Natural killer cell treated with Interleukin-12 subunit alpha and Interleukin-12 subunit beta and Interleukin-15 and Interleukin-18, amount 100 ng/mL, for 72 hours (primary cell): ENCODE measurements around the gene RGS10. TPM values are rescaled to one million over a fixed set of nuclear protein-coding genes. Genes with fewer than 3 reads are reported as not detected.
"Not testable (repeated sequence)": the region's sequence is repeated elsewhere in the genome, so short reads cannot be mapped to it uniquely, and the experiment has no call there.

Source experiments
- ATAC-seq, 2 donors: fragments of 150-1000 bp; cut with Tn5 transposase in 1 of 2; sonication (Bioruptor Pico), chemical (Tn5 transposase) in 1 of 2; 2 replicates each; pipeline ENCODE4 v1.10.0; 2021
- DNase-seq: peaks from one replicate; pipeline ENCODE4 v3.0.0; 2022; ENCODE audit warnings: low spot score
- H3K27ac Mint-ChIP-seq, 2 donors: 1 replicate in 1 of 2; 2 replicates in 1 of 2; pipeline ENCODE4 v1.8.0; 2022; ENCODE audit warnings: mixed read lengths in 2 of 2, mild to moderate bottlenecking in 1 of 2, moderate library complexity in 1 of 2
- H3K27me3 Mint-ChIP-seq, 2 donors: 1 replicate in 1 of 2; 2 replicates in 1 of 2; pipeline ENCODE4 v1.8.0; 2022; ENCODE audit warnings: mixed read lengths in 2 of 2
- H3K36me3 Mint-ChIP-seq: one replicate; pipeline ENCODE4 v1.8.0; 2022; ENCODE audit warnings: mixed read lengths
- H3K4me1 Mint-ChIP-seq, 2 donors: 1 replicate in 1 of 2; 2 replicates in 1 of 2; pipeline ENCODE4 v1.8.0; 2022; ENCODE audit warnings: low read depth in 2 of 2, mixed read lengths in 2 of 2, mild to moderate bottlenecking in 1 of 2
- H3K4me3 Mint-ChIP-seq: one replicate; pipeline ENCODE4 v1.8.0; 2022; ENCODE audit warnings: mixed read lengths
- H3K9me3 Mint-ChIP-seq: 2 replicates; pipeline ENCODE4 v1.8.0; 2022; ENCODE audit warnings: mixed read lengths
- total RNA-seq, 2 donors: library from RNA; stranded (reverse); gene quantifications; one replicate each; pipeline ENCODE4 v1.2.3, GENCODE V29; 2022

RGS10 gene
- total RNA-seq, 2 donors from 2014 or later, result 23.0 to 26.1 TPM

DNA sequence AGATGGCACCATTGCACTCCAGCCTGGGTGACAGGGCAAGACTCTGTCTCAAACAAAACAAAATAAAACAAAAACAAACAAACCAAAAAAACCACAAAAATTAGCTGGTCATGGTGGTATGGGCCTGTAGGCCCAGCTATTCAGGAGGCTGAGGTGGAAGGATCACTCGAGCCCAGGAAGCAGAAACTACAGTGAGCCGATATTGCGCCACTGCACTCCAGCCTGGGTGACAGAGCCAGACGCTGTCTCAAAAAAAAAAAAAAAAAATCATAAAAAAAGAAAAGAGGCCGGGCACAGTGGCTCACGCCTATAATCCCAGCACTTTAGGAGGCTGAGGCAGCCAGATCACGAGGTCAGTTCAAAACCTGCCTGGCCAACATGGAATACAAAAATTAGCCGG is 9.7 kb downstream of the RGS10 start:
- not testable (repeated sequence) for H3K4me3 Mint-ChIP-seq, DNase-seq, H3K27me3 Mint-ChIP-seq, H3K9me3 Mint-ChIP-seq, H3K4me1 Mint-ChIP-seq, ATAC-seq, H3K27ac Mint-ChIP-seq, H3K36me3 Mint-ChIP-seq

DNA sequence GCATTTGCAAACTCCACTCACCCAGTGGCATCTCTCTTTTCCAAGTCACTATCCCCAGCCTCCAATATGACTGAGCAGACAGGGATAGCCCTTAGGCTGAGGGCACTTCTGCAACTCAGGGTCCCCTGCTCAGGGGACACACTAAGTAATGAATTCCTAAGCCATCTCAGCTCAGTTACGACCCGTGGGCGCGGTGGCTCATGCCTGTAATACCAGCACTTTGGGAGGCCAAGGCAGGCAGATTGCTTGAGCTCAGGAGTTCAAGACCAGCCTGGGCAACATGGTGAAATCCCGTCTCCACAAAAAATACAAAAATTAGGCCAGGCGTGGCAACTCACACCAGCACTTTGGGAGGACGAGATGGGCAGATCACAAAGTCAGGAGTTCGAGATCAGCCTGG is 10.3 kb downstream of the RGS10 start:
- ATAC-seq, H3K4me3 Mint-ChIP-seq, H3K9me3 Mint-ChIP-seq, H3K27me3 Mint-ChIP-seq, H3K36me3 Mint-ChIP-seq, H3K27ac Mint-ChIP-seq, DNase-seq, H3K4me1 Mint-ChIP-seq: not testable (repeated sequence)

DNA sequence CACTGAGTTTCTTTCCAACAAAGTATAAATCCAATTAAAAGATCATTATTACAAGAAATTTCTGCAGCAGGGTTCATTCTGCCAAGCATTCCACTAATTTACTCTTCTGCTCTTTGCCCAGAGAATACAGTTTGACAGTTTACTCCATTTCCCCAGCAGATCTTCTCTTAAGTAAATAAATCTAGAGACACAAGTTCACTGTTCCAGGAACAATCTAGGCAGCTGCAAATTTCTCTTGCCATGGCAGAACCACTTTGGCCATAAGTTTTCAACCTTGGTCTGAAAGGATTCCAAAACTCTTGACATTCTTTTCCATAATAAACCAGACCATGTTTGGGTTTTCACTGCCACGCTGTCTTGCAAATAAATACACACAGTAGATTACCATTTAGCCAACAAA is 11.5 kb downstream of the RGS10 start:
- H3K27ac Mint-ChIP-seq, result no peak overlapping the region
- no peaks in the 10 kb centered on the region for H3K27me3 Mint-ChIP-seq
- H3K9me3 Mint-ChIP-seq, result no peaks in the 10 kb centered on the region
- DNase-seq, result no peak
- ATAC-seq, result no peak
- H3K4me1 Mint-ChIP-seq, result peaks cover 0 to 2% of the 10 kb centered on the region in 2 donors
- no peaks in the 10 kb centered on the region for H3K36me3 Mint-ChIP-seq
- no peak overlapping the region for H3K4me3 Mint-ChIP-seq

DNA sequence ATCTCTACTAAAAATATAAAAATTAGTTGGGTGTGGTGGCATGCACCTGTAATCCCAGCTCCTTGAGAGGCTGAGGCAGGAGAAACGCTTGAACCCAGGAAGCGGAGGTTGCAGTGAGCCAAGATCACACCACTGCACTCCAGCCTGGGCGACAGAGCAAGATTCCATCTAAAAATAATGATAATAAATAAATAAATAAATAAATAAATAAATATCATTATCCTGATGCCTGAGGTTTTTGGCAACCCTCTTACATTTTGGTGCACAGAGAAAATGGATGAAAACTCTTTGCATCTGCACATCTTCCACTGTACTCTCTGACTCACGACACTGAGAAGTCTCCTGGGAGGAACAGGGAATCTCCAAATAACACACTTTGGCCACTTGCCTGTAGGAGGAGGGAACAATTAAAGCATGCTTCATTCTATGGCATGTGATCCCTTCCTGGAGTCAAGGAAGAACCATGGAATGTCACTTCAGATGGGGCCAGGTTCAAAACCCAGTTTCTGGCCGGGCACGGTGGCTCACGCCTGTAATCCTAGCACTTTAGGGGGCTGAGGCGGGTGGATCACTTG is 13.8 kb downstream of the RGS10 start:
- not testable (repeated sequence) for DNase-seq, H3K27me3 Mint-ChIP-seq, H3K9me3 Mint-ChIP-seq, H3K36me3 Mint-ChIP-seq, H3K4me3 Mint-ChIP-seq, H3K4me1 Mint-ChIP-seq, H3K27ac Mint-ChIP-seq, ATAC-seq

DNA sequence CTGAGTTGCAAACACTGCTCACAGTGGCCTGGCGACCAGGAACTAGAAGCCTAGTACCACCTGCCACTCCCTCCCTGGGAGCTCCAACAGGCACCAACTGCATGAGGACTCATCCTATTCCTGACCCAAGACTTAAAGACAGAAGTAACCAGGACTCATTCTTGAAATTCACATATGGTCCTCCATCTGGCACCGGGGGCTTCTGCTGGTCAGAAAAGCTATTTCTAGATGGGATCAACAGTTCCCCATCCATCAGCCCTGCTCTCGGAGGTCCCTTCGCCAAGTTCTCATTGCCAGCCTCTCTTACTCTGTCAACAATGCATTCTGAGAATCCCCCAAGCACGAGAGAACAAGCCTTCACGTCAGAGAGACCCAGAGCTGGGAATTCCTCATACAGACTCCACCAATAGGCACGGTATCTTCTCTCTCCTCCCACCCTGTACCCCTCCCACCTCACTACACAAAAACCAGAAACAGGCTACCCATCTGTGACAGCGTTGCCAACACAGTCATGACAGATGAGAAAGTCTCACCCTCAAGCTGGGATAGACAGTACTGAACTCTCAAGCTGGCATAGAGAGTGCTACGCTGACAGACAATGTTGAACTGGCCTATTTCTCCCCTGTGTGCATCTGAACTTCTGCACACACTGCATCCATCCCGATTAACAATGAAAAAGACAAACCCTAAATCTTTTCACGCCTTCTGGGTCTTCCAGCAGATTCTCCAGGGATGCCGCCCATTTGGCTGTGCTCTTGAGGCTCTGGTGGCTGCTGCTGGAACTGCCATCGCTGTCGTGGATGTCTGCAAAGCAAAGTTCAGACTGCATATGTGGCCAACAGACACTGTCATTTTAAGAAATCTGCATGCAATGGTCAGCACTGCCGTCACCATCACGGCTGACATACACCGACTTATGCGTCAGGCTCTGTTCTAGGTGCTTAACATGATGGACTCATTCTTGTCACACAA is 15.6 kb downstream of the RGS10 start:
- DNase-seq, result no peak
- Mint-ChIP-seq H3K4me3 (no peak overlapping the region), H3K9me3 (no peaks in the 10 kb centered on the region), H3K27me3 (no peaks in the 10 kb centered on the region), H3K36me3 (no peaks in the 10 kb centered on the region), H3K4me1 (peaks cover 0 to 5% of the 10 kb centered on the region in 2 donors), H3K27ac (no peak overlapping the region)
- no peak for ATAC-seq

DNA sequence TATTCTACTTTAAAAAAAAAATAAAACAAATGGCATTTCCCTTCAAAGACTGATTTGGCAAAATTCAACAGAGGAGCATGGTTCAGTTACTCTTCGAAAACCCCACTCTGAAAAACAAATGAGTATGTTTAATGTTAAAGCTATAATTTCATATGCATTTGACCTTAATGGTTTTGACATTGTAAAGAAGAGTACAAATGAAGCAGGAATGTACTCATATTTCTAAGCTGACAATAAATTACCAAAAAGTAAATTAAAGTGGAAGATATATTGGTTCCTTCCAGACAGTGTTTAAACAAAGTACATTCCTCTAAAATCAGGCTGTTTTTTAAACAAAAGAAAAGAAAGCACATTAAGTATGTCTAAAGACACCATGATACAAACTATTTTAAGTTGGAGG is 16.4 kb downstream of the RGS10 start:
- no peak for ATAC-seq
- Mint-ChIP-seq H3K4me3 (no peak overlapping the region), H3K36me3 (no peaks in the 10 kb centered on the region), H3K4me1 (peaks cover 0 to 5% of the 10 kb centered on the region in 2 donors), H3K27ac (no peak overlapping the region), H3K9me3 (no peaks in the 10 kb centered on the region), H3K27me3 (no peaks in the 10 kb centered on the region)
- DNase-seq, result no peak

DNA sequence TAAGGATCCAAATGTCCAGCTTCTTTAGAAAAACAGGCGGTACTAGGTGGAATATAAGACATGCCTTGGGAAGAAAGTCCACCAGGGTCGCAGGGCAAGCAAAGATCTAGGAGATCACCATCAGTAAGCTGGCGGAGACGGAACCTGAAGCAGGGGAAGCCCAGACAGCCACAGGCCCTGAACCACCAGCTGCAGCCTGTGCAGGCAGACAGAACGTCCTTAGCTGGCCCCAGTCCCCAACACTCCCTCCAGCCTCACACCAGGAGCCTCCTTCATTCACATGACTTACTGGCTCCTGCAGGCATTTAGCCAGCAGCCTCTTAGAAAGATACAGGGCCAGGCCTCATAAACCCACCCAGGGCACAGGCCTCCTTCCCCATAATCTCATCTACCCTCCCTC is 17.4 kb downstream of the RGS10 start:
- no peak for ATAC-seq
- Mint-ChIP-seq H3K9me3 (no peaks in the 10 kb centered on the region), H3K4me1 (peaks cover 0 to 5% of the 10 kb centered on the region in 2 donors), H3K36me3 (no peaks in the 10 kb centered on the region), H3K4me3 (no peak overlapping the region), H3K27ac (no peak overlapping the region), H3K27me3 (no peaks in the 10 kb centered on the region)
- DNase-seq, result no peak

DNA sequence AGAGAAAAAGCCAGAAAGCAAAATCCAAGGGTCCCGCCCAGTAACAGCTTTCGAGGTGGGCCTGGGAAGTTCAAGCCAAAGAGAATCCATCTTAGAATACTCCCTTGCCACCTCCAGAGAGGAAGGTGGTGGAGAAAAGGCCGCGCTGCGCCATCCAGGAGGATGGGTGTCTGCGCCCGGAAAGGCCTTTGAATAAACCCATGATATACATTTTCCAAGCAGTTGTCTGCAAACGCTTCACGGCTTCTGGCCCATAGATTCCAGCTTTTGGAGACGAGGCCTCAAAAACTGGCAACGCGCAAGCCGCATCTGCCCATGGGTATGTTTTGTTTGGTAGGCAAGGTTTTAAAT is 17.8 kb downstream of the RGS10 start:
- Mint-ChIP-seq H3K4me3 (no peak overlapping the region), H3K4me1 (peaks cover 0 to 8% of the 10 kb centered on the region in 2 donors), H3K9me3 (no peaks in the 10 kb centered on the region), H3K27ac (no peak overlapping the region), H3K36me3 (no peaks in the 10 kb centered on the region), H3K27me3 (no peaks in the 10 kb centered on the region)
- ATAC-seq (no peak), DNase-seq (no peak)

DNA sequence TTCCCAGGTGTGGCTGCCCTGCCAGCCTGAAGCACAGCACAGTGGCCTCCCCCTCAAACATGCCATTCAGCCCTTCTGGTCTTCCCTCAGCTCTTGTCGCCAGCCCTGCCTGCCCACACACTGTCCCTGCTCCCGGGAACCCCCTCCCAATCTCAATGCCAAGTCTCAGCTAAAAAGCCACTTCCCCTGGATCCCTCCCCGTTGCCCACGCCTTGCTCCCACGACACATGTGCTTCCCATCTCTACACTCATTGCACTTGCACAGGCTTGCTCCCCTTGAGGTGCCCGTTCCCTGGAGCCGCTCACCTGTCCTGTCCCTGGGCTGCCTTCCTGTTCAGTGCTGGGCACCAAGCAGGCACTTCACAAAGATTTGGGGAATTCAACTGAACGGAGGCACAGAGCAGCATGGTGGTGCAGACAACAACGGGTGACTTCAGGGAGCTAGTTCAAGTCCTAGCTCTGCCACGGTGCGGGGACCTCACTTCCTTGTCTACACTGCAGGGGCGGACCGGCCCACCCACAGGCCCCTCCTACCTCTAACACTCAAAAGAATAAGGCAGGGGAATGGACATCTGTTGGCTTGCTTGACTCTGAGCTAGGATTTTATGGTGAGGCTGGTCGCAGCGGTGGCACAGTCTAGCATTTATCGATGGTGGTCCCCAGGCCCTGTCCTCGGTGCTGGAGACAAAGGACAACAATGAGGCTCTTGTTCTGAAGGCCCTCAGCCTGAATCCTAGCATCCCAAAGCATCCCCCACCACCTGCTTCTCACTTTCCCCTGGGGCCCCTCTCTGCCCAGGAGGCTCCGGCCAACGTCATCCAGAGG is 18.4 kb downstream of the RGS10 start:
- H3K27me3 Mint-ChIP-seq, result no peaks in the 10 kb centered on the region
- H3K36me3 Mint-ChIP-seq, result no peaks in the 10 kb centered on the region
- no peak overlapping the region for H3K4me3 Mint-ChIP-seq
- H3K27ac Mint-ChIP-seq, result no peak overlapping the region
- H3K4me1 Mint-ChIP-seq, result peaks cover under 1 to 9% of the 10 kb centered on the region in 2 donors
- no peak for DNase-seq
- ATAC-seq, result no peak
- H3K9me3 Mint-ChIP-seq, result no peaks in the 10 kb centered on the region

DNA sequence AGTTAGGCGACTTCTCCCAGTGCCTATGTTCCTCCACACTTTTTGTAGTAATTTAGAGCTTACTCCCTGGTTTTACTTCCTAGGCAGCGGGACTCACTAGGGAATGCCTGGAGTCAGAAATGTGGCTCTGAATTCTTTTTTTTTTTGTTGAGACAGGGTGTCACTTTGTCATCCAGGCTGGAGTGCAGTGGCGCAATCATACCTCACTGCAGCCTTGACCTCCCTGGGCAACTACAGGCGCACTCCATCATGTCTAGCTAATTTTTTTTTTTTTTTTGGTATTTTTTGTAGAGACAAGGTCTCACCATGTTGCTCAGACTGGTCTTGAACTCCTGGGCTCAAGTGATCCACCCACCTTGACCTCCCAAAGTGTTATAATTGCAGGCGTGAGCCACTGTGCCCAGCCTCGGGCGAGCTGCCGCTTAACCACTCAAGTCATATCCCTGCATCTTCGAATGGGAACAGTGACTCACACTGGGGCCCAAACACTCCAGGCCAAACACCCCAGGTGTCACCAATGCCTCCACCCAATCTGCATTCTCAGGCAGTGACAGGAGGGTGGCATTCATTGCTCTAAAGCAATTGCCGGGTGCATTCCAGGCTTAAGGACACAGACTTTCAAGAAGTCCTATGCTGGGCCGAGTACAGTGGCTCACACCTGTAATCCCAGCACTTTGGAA is 19.6 kb downstream of the RGS10 start:
- Mint-ChIP-seq H3K9me3 (no peaks in the 10 kb centered on the region), H3K4me1 (peaks cover 10 to 13% of the 10 kb centered on the region in 2 donors), H3K4me3 (no peak overlapping the region), H3K27ac (no peak overlapping the region), H3K27me3 (no peaks in the 10 kb centered on the region), H3K36me3 (no peaks in the 10 kb centered on the region)
- ATAC-seq, result no peak
- DNase-seq, result no peak

DNA sequence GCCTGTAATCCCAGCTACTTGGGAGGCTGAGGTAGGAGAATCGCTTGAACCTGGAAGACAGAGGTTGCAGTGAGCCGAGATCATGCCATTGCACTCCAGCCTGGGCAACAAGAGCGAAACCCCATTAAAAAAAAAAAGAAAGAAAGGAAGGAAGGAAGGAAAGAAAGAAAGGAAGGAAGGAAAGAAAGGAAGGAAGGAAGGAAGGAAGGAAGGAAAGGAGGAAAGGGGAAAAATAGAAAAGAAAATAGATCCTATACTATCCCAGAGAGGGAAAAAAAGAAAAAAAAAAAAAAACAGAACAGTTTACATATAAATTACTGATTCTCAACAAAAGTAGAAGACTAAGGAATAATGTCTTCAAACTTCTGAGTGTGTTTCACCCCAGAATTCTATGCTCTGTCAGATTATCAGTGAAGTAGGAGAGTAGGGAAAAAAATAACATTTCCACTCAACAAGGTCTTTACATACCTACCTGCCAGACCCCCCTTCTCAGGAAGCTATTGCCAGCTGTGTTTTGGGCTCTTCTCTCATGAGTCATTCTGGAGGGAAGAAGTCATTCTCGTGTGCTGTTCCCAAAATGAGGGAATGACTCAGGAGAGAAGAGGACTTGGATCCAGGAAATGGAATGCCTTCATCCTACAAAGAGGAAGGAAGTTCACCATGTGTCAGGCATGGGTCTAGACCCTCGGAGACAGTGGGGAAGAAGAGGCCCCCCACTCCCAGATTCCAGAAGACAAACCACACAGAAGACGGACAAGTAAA is 20.9 kb downstream of the RGS10 start:
- H3K27me3 Mint-ChIP-seq, result no peaks in the 10 kb centered on the region
- H3K27ac Mint-ChIP-seq, result no peak overlapping the region

DNA sequence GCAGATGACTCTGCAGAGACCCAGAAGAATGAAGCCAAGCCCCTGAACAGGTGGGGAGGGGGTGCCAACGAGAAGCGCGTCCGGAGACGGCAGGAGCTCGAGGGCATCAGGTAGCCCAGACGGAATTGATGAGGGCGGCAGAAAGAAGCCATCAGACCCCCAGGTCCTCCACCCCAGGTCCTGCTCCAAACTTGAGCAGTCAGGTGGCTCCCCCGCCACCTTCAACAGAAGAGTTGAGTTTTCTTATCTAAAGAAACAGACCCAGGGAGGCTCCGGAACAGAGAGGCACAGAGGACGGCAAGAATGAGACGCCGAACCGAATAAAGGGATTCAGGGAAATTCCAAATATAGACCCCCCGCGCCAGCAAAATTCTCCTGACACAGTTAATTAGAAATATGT is 22.2 kb downstream of the RGS10 start:
- Mint-ChIP-seq H3K27me3 (no peaks in the 10 kb centered on the region), H3K27ac (no peak overlapping the region), H3K36me3 (no peaks in the 10 kb centered on the region), H3K4me3 (no peak overlapping the region), H3K9me3 (no peaks in the 10 kb centered on the region), H3K4me1 (peaks cover 22 to 29% of the 10 kb centered on the region in 2 donors)
- no peak for ATAC-seq
- no peak for DNase-seq

More for the DNA sequence above, 20.9 kb downstream of the RGS10 start:
- H3K4me3 Mint-ChIP-seq, result no peak overlapping the region
- DNase-seq (no peak), ATAC-seq (no peak)
- H3K36me3 Mint-ChIP-seq, result no peaks in the 10 kb centered on the region
- H3K4me1 Mint-ChIP-seq, result peaks cover 18 to 26% of the 10 kb centered on the region in 2 donors
- H3K9me3 Mint-ChIP-seq, result no peaks in the 10 kb centered on the region

DNA sequence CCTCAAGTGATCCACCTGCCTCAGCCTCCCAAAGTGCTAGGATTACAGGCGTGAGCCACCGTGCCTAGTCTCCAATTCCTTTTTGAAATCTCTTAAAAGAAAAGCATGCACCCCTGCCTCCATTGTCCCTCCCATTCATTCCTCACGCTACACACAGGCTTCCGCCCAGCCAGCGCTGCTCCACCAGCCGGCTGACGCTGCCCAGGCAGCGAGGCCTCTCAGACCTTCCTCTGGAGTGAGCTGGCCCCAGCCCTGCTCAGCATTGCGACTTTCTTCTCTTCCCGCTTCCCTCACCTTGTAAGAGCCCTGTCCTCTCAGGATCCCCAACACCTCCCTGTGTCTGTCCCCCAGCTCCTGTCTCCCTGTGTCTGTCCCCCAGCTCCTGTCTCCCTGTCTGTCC is 23.6 kb downstream of the RGS10 start:
- H3K4me3 Mint-ChIP-seq, result peak overlapping the region; percentile 32
- DNase-seq (no peak), ATAC-seq (no peak)
- H3K9me3 Mint-ChIP-seq, result no peaks in the 10 kb centered on the region
- no peaks in the 10 kb centered on the region for H3K27me3 Mint-ChIP-seq
- H3K27ac Mint-ChIP-seq, result peak overlapping the region in 1 of 2 donors; percentile 78
- H3K4me1 Mint-ChIP-seq, result peaks cover 20 to 29% of the 10 kb centered on the region in 2 donors
- H3K36me3 Mint-ChIP-seq, result no peaks in the 10 kb centered on the region
